GM18868 (cell line): ENCODE data around the gene GMPR.
A peak's percentile ranks its signal among the peaks of the same experiment; 100 is the strongest.

Source experiments
- ATAC-seq: cut with Tn5 transposase; IDR thresholded peaks from one replicate; pipeline ENCODE4 v1.9.1; 2021; ENCODE audit warnings: mild to moderate bottlenecking, moderate library complexity; ENCODE audit not compliant: unreplicated experiment

The GMPR gene

DNA sequence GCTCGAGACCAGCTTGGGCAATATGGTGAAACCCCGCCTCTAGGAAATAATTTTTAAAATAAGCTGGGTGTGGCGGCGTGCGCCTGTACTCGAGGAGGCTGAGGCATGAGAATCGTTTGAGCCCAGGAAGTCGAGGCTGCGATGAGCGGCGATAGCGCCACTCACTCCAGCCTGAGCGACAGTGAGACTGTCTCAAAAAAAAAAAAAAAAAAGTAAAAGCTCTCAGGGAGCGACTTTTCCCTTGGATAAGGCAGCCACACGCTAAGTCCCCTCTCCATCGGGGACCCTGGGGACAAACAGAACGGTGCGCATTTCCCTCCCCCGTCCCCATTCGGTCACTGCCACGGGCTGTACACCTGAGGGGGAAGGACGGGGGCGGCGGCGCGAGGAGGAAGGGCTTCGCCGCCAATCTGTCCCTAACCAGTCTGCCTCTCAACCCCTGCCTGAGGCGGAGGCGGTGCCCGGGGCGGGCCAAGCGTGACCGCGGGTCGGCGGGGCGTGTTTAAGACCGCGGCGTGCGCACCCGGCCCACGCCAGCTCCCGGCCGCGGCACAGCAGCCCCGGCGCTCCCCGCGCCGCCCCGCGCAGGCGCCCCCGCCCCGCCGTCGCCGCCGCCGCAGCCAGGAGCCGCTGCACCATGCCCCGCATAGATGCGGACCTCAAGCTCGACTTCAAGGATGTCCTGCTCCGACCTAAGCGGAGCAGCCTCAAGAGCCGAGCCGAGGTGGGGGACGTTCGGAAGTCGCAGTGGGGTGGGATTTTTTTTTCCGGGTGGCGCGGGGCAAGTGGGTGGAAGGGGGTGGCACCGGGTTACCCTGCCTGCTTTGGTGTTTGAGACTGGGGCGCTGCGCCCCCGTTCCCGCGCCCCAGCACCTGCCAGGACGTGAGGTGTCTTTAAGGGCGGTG, at the start of gene GMPR:
TSS of gene GMPR (plus strand) at position 531 of the 906 bp plus-strand sequence. CDS start at position 638, 107 bp downstream.
- peak; percentile 56 for ATAC-seq

DNA sequence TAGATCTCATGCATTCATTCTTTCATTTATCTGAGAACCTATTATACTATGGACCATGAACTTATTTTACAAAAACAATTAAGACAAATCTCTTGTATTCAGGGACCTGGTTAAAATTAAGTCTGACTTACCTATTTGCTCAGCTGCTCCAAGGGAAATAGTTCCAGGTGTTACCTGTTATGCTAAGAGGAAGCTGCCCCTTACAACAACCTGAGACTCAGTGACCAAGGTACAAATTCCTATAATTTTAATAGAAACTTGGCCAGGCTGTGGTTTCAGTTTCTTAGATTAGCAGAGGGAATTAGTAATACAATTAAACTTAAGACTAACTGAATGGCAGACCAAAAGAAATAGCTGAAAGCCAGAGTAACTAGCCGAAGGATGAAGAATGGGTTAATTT, 48.2 kb upstream of the GMPR start:
- no peak for ATAC-seq

DNA sequence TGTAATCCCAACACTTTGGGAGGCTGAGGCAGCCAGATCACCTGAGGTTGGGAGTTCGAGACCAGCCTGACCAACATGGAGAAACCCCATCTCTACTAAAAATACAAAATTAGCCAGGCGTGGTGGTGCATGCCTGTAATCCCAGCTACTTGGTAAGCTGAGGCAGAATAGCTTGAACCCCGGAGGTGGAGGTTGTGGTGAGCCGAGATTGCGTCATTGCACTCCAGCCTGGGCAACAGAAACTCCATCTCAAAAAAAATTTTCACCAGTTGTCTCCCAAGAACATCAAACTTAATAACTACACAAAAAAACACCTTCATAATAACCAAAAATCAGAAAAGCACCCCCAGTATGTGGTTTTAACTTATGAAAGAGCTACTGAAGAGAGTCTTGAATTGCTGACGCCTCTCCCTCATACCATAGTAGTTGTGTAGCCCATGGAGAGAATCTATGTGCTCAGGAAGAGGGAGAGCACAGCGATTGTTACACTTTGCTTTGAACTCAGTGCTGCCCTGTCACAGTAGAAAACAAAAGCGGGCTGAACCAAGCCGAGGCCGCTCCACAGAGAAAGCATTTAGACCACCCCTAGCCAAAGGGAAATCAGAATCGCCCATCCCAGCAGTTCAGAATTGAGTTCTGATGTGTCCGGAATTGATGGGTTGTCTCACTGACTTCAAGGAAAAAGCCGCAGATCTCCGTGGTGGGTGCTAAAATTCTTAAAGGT, 42.0 kb upstream of the GMPR start:
- ATAC-seq = no peak

DNA sequence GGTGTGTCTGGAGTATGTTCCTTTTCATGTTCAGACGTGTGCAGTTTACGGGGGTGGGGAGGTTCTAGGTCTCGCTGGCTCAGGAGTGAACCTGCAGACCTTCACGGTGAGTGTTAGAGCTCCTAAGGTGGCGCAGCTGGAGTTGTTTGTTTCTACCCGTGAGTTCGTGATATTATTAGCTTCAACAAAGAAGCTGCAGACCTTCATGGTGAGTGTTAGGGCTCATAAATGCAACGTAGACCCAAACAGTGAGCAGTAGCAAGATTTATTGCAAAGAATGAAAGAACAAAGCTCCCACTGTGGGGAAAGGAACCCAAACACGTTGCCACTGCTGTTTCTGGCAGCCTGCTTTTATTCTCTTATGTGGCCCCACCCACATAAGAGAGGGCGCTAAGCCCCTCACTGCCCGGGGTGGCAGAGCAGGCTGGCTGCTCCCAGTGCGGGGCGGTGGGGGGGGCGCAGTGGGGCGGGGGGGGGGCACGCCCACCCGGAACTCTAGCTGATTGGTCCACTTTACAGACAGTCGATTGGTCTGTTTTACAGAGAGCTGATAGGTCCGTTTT, 41.3 kb upstream of the GMPR start:
- no peak for ATAC-seq

DNA sequence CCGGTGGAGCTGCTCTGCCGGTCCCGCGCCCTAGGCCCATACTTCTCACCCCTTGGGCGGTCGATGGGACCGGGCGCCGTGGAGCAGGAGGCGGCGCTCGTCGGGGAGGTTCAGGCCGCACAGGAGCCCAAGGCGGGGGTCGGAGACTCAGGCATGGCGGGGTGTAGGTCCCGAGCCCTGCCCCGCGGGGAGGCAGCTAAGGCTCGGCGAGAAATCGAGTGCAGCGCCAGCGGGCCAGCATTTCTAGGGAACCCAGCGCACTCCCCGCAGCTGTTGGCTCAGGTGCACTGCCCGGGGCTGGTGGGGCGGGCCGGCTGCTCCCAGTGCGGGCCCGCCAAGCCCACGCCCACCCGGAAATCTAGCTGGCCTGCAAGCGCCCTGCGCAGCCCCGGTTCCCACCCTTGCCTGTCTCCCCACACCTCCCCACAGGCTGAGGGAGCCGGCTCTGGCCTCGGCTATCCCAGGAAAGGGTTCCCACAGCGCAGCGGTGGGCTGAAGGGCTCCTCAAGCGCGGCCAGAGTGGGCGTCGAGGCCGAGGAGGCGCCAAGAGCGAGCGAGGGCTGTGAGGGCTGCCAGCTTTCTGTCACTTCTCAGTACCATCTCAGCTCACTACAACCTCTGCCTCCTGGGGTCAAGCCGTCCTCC, 40.2 kb upstream of the GMPR start:
- ATAC-seq = no peak

DNA sequence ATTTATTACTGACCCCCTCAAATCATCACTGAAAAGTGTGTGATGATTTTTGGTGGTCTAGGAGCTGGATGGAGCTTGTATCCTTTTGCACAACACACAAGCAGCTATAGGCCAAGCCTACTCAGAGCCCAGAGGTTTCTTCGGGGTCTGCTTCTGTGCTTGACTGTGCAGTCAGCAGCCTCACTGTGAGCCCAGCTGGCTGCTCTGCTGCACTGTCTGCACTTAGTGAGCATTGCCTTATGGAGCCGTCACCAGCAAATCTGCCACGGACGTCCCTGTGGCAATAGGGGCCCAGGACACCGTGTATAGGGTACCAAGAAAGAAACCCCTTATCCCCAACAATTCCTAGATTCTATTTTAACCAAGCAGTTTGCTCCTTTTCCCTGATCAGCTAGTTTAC, 38.6 kb upstream of the GMPR start:
- no peak for ATAC-seq

DNA sequence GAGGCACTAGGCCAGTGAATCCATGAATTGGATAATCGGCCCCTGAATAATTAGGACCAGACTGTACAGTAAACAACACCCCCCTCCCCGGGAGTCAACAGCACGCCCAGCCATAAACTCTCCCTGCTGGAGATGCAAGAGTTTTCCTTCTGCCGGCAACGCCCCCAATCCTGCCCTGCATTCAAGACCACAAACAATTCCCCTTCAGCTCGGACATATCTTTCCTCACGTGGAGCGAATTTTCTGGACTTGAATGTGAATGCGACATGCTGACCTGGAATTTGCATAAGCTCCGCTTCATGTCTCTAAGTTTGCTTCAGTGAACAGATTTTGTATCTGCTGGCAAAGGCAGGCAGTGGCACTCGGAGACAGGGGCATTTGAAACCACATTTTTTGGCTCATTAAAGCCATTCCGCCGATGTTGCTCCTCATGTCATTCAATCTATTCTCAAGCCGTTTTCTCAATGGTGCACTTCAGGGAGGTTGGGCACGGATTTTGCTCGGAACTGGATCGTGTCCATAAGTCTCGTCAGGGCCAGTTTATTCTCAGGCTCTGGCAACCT, 38.0 kb upstream of the GMPR start:
- ATAC-seq = no peak

DNA sequence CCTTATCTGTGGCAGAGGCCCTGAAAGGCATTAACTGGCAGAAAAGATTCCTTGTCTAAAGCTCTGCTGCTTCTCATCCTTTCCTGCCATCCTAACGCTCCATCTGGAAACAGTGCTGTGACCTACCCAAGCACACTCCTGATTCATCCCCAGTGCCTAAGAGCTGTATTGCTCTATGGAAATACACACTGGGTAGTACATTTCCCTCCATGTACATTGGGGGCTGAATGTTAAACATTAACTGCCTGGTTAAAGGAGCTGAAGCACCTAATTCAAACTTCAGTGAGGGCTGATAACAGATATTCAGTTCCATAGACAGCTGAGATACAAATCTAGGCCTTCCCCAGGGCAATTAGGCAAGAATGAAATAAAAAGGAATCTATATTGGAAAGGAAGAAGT, 36.7 kb upstream of the GMPR start:
- ATAC-seq = no peak

DNA sequence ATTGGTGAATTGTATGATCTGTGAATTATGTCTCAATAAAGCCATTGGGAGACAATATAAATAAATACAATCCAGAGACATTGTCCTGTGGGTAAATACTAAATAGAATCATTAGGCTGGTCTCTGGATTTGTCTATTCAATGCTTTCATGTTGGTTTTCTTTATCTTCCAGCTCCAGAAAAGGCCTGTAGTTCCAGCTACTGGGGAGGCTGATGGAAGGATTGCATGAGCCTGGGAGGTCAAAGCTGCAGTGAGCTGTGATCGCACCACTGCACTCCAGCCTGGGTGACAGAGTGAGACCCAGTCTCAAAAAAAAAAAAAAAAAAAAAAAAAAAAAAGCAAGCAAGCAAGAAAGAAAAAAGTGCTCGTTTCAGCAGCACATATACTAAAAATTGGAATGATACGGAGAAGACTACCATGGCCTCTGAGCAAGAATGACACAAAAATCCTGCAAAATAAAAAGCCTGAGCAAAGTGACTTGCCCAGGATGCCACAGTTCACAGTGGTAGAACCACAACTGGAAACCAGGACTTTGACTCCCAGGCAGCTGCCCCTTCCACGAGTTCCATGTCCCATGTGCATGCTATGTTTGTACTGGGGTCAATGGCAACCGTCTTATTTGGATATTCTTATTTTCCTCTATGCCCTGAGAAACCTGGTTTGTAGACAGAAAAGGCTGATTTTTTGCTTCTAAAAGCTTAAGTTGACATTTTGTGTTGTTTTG, 33.6 kb upstream of the GMPR start:
- ATAC-seq = peak; percentile 14

DNA sequence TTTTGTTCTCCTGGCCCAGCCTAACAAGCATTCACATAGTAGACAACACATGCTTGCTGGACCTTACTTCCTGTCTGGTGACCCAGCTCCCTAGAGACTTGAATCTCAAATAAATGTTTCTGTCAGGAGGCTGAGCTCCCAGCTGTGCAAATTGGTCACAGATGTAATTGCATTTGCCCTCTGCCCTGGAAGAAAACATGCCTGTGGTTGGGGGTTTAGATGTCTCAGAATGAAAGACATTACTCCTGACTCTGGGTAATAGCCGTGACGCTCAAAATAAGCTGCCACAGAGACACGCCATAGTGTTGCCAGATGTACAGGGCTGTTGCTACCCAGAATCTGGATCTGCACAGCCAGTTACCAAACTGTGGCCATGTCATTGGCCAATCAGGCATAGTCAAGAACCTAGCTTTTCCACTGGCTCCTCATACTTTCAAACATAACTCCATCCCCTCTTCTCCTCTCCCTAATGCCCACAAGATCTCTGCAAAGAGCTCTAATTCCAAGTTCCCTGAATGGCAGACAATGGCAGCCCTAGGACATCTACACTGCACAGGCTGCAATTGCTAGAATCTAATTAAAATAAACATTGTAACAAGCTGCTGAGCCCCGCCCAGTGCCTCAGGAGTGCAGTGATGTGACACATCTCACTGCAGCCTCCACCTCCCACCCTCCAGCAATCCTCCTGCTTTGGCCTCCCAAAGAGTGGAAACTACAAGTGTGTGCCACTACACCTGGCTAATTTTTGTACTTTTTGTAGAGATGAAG, 32.8 kb upstream of the GMPR start:
- peak; percentile 96 for ATAC-seq

DNA sequence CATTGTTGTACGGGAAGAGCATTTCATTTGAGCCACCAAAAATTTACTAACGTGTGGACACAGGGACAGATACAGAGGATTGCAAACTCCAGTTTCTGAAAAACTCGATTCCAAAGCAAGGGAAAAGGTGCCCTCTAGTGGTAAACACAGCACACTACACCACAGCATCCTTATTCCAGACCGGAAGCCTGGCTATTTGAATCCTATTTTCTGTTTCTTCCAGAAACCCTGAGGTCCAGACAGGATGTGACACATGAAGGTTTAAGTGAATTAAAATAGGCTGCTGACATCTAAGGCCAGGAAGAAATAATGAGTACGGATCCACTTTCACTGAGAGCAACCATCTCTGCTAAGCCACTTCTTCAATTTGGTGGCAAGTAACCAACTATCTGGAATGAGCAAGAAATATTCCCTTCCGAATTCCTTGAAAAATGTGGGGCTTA, 31.8 kb upstream of the GMPR start:
- no peak for ATAC-seq

DNA sequence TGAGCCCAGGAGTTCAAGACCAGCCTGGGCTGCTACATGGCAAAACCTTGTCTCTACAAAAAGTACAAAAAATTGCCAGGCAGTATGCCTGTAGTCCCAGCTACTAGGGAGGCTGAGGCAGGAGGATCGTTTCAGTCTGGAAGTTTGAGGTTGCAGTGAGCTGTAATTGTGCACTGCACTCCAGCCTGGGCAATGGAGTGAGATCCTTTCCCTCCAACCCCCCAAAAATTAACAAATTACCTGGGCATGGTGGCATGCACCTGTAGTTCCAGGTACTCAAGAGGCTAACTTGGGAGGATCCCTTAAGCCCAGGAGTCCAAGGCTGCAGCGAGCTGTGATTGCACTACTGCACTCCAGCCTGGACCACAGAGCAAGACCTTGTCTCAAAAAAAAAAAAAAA, 29.4 kb upstream of the GMPR start:
- no peak for ATAC-seq

DNA sequence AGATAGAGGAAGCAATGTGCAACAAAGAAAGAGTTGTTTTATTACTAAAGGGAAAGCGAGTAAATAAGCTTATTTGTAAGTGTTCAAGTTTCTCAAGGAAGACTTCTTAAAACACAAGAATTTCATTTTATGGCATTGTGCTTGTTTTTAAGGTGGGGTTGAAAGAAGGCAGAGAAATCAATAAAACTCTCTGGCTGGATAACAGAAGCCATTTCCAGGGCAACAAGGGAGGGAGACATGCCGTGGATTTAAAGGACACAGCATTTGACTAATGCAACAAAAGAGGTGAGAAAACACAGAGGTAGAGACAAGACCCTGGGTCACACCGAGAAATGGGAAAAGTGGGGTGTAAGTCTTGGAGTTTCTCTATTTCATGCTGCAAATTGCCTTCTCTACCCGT, 28.8 kb upstream of the GMPR start:
- ATAC-seq = no peak

DNA sequence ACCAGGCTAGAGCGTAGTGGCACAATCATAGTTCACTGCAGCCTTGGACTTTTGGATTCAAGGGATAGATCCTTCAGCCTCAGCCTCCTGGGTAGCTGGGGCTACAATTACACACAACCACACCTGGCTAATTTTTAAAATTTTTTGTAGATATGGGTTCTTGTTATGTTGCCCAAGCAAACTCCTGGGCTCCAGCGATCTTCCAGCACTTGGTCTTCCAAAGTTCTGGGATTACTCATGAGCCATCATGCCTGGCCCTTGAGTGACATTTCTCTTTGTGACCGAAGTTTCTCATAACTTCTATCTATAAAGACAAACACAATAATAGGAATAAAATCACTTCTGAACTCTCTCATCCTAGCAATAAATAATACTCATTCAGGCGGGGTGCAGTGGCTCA, 26.1 kb upstream of the GMPR start:
- no peak for ATAC-seq

DNA sequence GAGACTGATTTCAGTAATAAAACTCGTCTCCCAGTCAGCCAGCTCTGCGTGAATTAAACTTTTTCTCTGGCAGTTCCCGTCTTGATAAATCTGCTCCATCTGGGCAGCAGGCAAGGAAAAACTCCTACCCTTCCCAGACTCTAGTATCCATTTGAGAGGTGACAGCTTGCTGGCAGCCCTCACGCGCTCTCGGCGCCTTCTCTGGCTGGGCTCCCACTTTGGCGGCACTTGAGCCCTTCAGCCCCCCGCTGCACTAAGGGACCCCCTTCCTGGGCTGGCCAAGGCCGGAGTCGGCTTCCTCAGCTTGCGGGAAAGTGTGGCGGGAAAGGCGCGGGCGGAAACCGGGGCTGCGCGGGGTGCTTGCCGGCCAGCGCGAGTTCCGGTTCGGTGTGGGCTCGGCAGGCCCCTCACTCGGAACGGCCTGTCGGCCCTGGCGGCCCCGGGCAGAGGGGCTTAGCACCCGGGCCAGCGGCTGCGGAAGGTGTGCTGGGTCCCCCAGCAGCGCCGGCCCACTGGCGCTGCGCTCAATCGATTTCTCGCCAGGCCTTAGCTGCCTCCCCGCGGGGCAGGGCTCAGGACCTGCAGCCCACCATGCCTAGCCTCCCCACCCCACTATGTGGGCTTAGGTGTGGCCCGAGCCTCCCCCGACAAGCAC, 21.8 kb upstream of the GMPR start:
- ATAC-seq = no peak

DNA sequence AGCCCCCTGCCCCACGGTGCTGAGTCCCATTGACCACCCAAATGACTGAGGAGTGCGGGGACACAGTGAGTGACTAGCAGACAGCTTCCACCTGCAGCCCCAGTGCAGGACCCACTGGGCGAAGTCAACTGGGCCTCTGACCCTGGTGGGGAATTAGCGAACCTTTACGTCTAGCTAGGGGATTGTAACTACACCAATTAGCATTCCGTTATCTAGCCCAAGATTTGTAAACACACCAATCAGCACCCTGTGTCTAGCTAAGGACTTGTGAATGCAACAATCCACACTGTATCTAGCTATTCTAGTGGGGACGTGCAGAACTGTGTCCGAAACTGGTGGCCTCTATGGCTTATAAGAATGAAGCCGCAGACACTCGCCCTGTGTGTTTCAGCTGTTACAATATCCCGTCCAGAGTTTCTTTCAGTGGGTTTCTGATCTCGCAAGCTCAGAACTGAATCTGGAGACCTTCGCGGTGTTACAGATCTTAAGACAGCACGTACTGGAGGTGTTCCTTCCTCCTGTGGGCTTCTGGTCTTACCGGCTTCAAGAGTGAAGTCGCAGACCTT, 21.1 kb upstream of the GMPR start:
- ATAC-seq = no peak

DNA sequence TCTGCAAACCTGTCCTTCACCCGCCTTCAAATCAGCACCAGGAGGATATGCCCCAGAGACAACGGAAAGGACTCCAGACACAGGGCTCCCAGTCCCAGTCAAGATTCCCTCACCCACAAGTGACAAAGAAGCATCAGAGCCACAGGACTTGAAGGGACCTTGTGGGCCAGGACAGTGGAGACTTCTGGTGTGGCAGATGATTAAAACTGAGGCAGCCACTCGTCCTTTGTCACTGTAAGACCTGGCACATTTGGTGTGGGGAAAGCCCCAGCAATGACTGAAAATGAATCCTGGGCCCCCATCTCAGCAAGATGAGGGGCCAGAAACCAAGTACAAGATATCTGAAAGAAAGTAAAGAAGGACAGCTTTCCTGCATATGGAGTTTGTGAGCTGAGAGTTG, 15.6 kb upstream of the GMPR start:
- no peak for ATAC-seq

DNA sequence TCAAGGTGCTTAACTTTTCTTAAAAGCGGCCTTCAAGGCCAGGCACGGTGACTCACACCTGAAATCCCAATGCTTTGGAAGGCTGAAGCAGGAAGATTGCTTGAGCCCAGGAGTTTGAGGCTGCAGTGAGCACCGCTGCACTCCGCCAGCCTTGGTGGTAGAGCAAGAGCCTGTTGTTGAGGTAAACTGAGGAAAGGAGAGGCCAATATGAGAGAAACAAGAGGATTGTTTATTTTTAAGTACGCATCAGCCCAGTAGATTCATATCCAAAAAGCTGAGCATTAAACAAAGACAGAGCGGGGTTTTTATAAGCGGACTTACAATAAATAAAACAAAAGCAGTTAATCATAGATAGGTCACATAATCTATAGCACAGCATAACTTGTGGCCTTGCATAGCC, 15.0 kb upstream of the GMPR start:
- no peak for ATAC-seq

DNA sequence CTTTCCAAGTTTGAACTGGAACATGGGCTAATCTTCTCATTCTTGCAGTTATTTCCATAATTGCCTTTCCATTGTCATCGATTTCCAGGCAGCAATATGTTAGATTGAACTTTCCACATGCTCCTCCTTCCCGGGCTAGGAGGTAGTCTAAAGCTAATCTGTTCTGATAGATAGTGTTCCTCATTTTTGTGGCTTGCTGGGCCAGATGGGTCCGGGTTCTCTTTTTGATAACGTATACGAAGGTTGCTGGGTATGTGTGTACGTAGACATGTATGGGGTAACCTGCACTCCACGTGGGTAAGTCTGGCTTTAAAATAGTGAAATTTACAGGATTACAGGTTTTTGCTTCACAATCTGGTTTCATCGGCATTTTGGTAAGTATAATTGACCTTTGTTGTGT, 14.0 kb upstream of the GMPR start:
- ATAC-seq = no peak
